ENCODE measurements around the gene TMEM273.

Gene TMEM273

DNA sequence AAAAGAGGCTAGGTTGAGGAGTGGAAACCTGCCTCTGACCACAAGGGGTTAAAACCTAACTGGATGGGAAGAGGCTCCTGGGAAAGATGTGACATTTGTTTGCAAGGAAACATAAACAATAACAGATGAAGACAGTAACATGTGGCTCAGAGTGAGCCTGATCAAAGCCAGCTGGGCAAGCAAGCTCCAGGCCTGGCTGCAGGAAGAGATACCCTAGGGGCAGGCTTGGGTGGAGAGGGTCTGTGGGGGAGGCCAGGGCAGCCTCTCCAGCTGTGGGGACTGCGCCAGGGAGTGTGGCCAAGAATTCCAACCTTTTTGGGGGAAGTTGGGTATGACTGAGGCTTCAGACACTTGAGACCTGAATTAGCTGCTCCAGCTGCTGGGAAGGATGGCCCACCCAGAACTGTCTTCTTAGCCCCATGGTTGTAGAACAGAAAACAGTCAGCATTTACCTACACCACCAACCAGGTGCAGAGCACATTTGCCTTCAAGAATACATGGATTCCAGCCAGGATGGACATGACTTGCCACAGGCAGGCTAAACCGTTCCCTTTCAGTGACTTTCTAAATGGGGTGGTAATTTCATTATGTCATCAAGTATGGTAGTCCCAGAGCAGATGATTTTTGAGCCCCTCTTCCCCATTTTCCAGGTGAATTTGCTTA, 44.0 kb downstream of the TMEM273 start:
- H3K9ac ChIP-seq = no peak overlapping the region
- H4K20me1 ChIP-seq = no peaks in the 10 kb centered on the region
- H3K9me3 ChIP-seq = peaks cover 19% of the 10 kb centered on the region

DNA sequence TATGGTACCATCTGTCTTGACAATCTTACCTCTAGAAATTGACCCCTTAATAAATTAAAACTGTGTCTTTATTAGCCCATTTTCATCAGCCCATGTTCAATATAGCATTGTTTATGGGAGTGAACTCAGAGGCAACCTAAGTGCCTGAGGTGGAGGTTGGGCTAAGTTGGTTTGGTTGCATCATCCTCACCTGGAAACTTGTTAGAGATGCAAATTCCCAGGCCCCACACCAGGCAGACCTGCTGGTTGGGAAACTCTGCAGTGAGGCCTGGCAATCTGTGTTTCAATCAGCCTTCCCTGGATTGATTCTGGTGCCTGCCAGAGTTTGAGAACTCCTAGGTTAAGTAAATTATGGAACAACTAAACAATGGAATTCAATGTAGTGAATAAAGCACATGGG, 44.9 kb downstream of the TMEM273 start:
- Histone ChIP-seq H3K27me3 (no peaks in the 10 kb centered on the region), H3K4me3 (no peak overlapping the region), H3K9ac (no peak overlapping the region), H3K4me2 (no peak overlapping the region), H4K20me1 (no peaks in the 10 kb centered on the region), H3K9me3 (peaks cover 17% of the 10 kb centered on the region), H3K27ac (no peak overlapping the region), H3K4me1 (peaks cover 15% of the 10 kb centered on the region; the same call in 1 of the 2 replicates), H3K36me3 (no peaks in the 10 kb centered on the region)
- no peak for TF ChIP-seq Cebpa-rat (IDR thresholded peaks at IDR 0.05)

More for the DNA sequence above, 44.0 kb downstream of the TMEM273 start:
- peaks cover 5% of the 10 kb centered on the region; the same call in 1 of the 2 replicates for H3K4me1 ChIP-seq
- H3K4me3 ChIP-seq = no peak overlapping the region
- no peak overlapping the region for H3K27ac ChIP-seq
- no peak for TF ChIP-seq Cebpa-rat (IDR thresholded peaks at IDR 0.05)
- no peaks in the 10 kb centered on the region for H3K36me3 ChIP-seq
- no peaks in the 10 kb centered on the region for H3K27me3 ChIP-seq
- no peak overlapping the region for H3K4me2 ChIP-seq

DNA sequence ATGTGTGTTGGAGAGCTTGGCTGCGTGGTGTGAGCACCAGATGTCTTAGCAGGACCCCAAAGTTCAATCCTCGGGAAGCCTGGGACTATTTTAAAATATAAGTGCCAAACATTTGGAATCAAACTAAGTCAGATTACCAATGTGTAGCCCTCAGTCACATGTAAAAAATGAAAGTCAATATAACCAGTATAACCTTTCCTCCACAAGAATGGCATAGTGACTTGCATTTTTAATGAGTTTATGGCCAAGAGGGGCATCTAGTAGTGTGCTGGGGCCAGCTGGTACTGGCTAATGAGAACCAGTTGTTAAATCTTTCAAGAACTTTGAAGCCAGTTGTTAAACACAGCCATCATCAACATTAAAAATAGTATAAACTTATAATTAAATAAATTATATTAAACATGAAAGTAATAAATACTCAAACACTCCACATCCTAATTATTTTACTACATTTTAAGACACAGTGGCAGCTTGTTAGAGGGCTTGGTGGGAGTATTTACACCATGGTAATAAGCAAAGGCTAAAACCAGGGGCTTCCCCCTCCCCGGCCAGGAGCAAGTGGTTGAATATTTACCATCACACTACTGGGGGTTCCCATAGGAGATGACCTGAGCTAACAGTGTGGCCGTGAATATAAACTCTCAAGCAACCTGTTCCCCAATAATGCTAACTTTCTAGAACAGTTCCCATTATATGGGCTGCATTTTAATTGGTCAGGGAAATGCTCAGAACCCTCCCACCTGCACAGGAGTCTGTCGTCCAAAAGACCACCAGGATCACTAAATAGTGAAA, 46.5 kb downstream of the TMEM273 start:
- Histone ChIP-seq H3K4me2 (no peak overlapping the region), H3K4me3 (no peak overlapping the region), H3K9ac (no peak overlapping the region), H3K9me3 (peaks cover 12% of the 10 kb centered on the region), H3K27ac (no peak overlapping the region), H4K20me1 (no peaks in the 10 kb centered on the region), H3K36me3 (no peaks in the 10 kb centered on the region), H3K4me1 (peaks cover 15% of the 10 kb centered on the region; the same call in 1 of the 2 replicates), H3K27me3 (no peaks in the 10 kb centered on the region)
- TF ChIP-seq Cebpa-rat (IDR thresholded peaks at IDR 0.05) = no peak

DNA sequence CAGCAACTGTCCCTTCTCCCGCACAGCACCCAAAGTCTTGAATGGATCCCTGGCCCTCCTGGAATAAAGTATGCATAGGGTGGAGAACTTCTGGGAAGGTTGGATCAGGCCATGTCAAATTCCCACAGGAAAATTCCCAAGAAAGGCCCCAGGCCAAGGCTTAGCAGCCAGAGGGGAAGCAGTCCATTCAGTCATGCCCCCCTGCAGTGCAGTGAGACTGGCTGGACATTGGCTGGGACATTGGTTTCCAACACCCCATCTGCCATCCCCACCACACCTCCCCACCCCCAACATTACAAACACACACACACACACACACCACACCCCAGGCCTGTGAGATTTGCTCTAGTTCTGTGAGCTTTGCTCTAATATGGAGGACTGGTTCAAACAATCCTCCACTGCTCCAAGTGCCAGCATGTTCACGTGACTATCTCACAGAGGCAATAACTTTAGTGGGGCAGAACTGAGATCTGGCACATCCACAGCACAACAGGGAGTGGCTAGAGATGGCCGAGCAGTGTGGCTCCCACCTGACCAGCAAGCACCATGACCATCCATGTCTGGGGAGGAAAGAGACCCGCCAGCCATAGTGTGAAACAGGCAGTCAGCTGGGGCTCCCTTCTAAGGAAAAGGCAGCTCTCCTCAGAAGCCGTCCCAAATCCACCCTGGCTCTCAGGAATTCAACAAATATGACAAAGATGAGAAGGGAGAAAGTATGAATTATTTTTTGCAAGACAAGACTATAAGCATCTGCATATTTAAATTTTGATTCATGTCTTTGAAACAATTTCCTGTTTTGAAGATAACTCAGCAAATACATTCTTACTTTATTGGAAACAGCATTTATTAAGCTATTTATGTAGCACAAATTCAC, 47.6 kb downstream of the TMEM273 start:
- Histone ChIP-seq H3K9me3 (peaks cover 15% of the 10 kb centered on the region), H3K27ac (no peak overlapping the region), H3K4me1 (peaks cover 21% of the 10 kb centered on the region), H3K9ac (no peak overlapping the region), H3K36me3 (no peaks in the 10 kb centered on the region), H4K20me1 (no peaks in the 10 kb centered on the region), H3K4me2 (no peak overlapping the region), H3K4me3 (no peak overlapping the region), H3K27me3 (no peaks in the 10 kb centered on the region)
- no peak for TF ChIP-seq Cebpa-rat (IDR thresholded peaks at IDR 0.05)

DNA sequence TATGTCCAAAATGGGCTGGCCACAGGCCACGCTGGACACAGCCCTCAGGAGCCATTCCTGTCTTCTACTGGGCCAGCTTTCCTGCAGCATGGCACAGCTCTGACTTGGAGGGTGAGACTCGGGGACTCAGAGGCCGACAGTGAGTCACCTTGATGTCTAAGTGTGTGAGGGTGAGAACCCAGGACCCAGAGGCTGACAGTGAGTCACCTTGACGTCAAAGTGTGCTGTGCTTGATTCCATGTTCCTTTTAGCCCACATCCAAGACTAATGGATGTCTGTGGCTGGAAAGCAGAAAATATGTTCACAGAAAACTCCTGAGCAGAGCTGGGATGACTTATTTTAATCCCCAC, 48.4 kb downstream of the TMEM273 start:
- H3K4me2 ChIP-seq = no peak overlapping the region
- no peak overlapping the region for H3K4me3 ChIP-seq
- H3K4me1 ChIP-seq = peaks cover 28% of the 10 kb centered on the region
- no peaks in the 10 kb centered on the region for H4K20me1 ChIP-seq
- H3K27me3 ChIP-seq = no peaks in the 10 kb centered on the region
- no peak for TF ChIP-seq Cebpa-rat (IDR thresholded peaks at IDR 0.05)
- H3K27ac ChIP-seq = no peak overlapping the region
- no peak overlapping the region for H3K9ac ChIP-seq
- peaks cover 15% of the 10 kb centered on the region for H3K9me3 ChIP-seq
- H3K36me3 ChIP-seq = no peaks in the 10 kb centered on the region

DNA sequence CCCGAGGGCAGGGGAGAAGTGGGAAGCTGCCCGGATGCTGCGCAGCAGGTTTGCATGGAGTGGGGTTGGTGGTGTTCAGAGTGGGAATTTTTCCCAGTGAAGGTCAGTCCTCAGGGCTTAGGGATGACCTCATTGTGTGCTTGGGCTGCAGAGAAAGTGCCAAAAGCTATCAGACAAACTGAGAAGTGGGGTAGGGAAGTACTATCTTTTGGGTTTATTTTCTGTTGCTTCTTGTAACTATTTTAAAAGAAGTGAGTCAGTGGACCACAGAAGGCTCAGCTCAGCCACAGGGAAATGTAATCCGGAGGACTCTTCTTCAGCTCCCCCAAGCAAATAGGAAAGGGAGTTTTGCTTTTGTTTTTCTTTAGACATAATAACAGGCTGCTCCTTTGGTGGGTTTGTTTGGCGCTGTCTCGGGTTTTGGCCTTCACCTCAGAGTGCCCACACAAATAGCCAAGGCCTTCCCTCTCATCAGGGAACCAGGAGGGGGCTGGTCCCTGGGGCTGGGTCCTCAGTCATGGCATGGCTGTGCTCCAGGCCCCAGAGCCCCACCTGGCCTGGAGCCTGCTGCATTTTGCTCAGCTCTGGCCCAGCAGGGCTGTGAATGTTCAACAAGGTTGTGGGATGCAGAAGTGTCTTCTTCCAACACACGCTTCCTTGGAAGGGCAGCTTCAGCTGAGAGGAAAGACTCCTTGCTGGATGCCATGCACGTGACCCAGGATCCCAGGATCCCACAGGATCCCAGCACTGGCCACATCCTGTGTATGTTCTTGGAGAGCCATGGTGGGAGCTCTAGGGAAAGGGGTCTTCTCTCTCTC, 49.0 kb downstream of the TMEM273 start:
- no peak overlapping the region for H3K9ac ChIP-seq
- peak overlapping the region; percentile 8; the same call in 1 of the 2 replicates for H3K4me2 ChIP-seq
- TF ChIP-seq Cebpa-rat (IDR thresholded peaks at IDR 0.05) = no peak
- no peaks in the 10 kb centered on the region for H3K36me3 ChIP-seq
- no peak overlapping the region for H3K27ac ChIP-seq
- no peak overlapping the region for H3K4me3 ChIP-seq
- no peaks in the 10 kb centered on the region for H4K20me1 ChIP-seq
- peaks cover 34% of the 10 kb centered on the region for H3K4me1 ChIP-seq
- H3K9me3 ChIP-seq = peaks cover 15% of the 10 kb centered on the region
- no peaks in the 10 kb centered on the region for H3K27me3 ChIP-seq

DNA sequence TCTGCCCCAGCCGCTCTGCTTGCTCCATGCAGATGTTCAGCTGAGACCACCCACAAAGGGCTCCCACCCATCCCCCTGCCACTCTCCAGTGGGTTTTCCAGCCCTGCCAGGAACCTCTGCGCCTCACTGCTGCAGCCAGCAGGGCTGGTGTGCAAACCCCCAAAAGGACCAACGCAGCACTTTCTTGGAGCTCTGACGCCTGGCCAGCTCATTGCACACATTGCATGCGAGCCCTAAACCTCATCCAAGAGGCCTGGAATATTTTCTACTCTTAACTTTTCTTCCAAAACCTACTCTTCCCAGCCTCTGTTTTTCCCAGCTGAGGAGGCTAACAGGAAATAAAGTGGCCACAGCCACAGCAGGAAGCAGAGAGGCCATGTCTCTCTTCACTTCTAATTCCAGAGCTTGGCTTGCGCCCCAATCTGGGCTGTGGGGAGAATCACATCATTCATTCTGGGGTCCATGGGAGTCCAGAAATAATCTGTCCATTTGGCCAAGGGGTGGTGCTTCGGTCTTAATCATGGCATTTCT, 49.8 kb downstream of the TMEM273 start:
- Histone ChIP-seq H3K27ac (no peak overlapping the region), H3K9ac (no peak overlapping the region), H3K36me3 (no peaks in the 10 kb centered on the region), H3K4me3 (no peak overlapping the region), H3K9me3 (peaks cover 15% of the 10 kb centered on the region), H3K4me1 (peaks cover 36% of the 10 kb centered on the region), H3K4me2 (peak overlapping the region; percentile 8; the same call in 1 of the 2 replicates), H3K27me3 (no peaks in the 10 kb centered on the region), H4K20me1 (no peaks in the 10 kb centered on the region)
- no peak for TF ChIP-seq Cebpa-rat (IDR thresholded peaks at IDR 0.05)

DNA sequence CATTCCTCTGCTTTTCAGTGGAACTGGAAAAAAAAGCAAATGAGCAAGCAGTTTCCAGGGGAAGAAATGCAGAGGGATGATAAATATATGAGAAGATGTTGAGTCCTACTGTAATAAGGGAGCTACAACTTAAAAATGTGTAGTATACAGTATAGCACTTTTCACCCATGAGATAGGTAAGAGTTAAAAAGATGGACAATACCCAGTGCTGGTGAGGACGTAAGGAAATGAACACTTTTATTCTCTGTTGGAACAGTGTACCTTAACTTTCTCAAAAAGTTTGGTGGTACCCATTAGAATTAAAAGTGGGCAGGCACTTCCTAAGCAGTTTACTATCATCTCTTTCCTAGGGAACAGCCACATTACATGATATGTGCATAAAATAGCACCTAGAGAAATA, 51.7 kb downstream of the TMEM273 start:
- H4K20me1 ChIP-seq = no peaks in the 10 kb centered on the region
- H3K27ac ChIP-seq = no peak overlapping the region
- H3K9ac ChIP-seq = no peak overlapping the region
- no peak overlapping the region for H3K4me3 ChIP-seq
- H3K27me3 ChIP-seq = no peaks in the 10 kb centered on the region
- H3K4me1 ChIP-seq = peaks cover 36% of the 10 kb centered on the region
- TF ChIP-seq Cebpa-rat (IDR thresholded peaks at IDR 0.05) = no peak
- no peaks in the 10 kb centered on the region for H3K36me3 ChIP-seq
- peaks cover 15% of the 10 kb centered on the region for H3K9me3 ChIP-seq
- H3K4me2 ChIP-seq = no peak overlapping the region

Measured in BLaER1 (cell line).